Motor neuron (in vitro differentiated cells): ENCODE measurements around the gene VEPH1. TPM values are rescaled to one million over a fixed set of nuclear protein-coding genes. Genes with fewer than 3 reads are reported as not detected.
A peak's percentile ranks its signal among the peaks of the same experiment; 100 is the strongest.
"Not testable (repeated sequence)": the region's sequence is repeated elsewhere in the genome, so short reads cannot be mapped to it uniquely, and the experiment has no call there.

Experiments
- ATAC-seq, 8 experiments: fragments of 200-7000 bp; cut with Tn5 transposase; replicated peaks in 6 of 8; 2 replicates each; pipeline ENCODE4 v1.8.0; 2021; ENCODE audit warnings: mild to moderate bottlenecking in 8 of 8, moderate library complexity in 8 of 8
- H3K27ac ChIP-seq, 2 donors: fragments of 250-450 bp; sonication (Bioruptor Pico); 2 replicates each; pipeline ENCODE4 v1.9.0; 2021; ENCODE audit warnings: antibody characterized with exemption in 2 of 2, mild to moderate bottlenecking in 2 of 2, moderate library complexity in 1 of 2
- H3K4me1 ChIP-seq, 2 donors: fragments of 250-450 bp; sonication (Bioruptor Pico); replicated peaks in 1 of 2; 2 replicates each; pipeline ENCODE4 v1.6.1; 2021; ENCODE audit warnings: antibody characterized with exemption in 2 of 2, mild to moderate bottlenecking in 2 of 2, moderate library complexity in 1 of 2
- H3K4me3 ChIP-seq, 5 donors: fragments of 250-450 bp; sonication (Bioruptor Pico); 2 replicates each; pipeline ENCODE4 v1.9.0; 2021; ENCODE audit warnings: antibody characterized with exemption in 5 of 5, mild to moderate bottlenecking in 5 of 5, moderate library complexity in 4 of 5
- WGBS, 10 experiments: fragments of 450-650 bp; shearing (Covaris generic); methylation state at CpG; one replicate each; pipeline ENCODE4 v1.0.0; 2022; 5-methylcytosine and 5-hydroxymethylcytosine counted together
- in situ Hi-C, 9 experiments: fragments of 400-800 bp; cut with MboI; loops; one replicate each; pipeline ENCODE4 v1.15.0; 2021; ENCODE audit warnings: low sequenced_read_pairs in 9 of 9, low pct_unique_long_range_greater_than_20kb in 2 of 9; ENCODE audit not compliant: unreplicated experiment in 9 of 9
- total RNA-seq, 8 experiments: library from RNA; unstranded; fragments of 300-600 nt; gene quantifications; 2 replicates each; pipeline versions ENCODE4 v1.2.3 to v1.2.4, GENCODE V29; 2022

VEPH1 gene
- total RNA-seq, 8 experiments from 2014 or later, result 0.42 to 7.1 (median 3.7) TPM

DNA sequence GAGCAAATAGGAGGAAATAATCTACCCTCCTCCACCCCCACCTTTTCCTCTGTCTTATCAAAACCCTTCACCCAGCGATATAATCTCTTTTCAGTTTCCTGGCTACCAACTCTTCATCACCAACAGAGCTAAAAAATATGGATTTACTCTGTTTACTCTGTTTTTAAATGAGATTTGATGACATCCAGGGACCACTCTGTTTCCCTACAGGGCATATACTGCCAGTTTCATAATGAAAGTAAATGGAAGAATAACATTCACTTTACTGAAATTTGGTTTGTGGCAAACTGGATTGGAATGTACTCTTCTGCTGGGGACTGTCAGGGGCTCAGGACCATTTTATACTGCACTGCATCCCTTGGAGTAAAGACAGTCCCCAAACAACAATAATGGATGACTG lies 146.7 kb downstream of the VEPH1 start:
- Histone ChIP-seq H3K27ac (no peak overlapping the region), H3K4me3 (no peak overlapping the region), H3K4me1 (no peaks in the 10 kb centered on the region)
- ATAC-seq, result no peak
- 100% methylated on average over 1 of the region's 1 CpG; no CpG with 5 or more reads in 7 of the 10 experiments for WGBS, 10 experiments
- in situ Hi-C loops, result loop anchor here in 1 of 9 experiments (25.0 kb wide), 1 partner anchor 144 kb away; no protein-coding TSS in a partner anchor

DNA sequence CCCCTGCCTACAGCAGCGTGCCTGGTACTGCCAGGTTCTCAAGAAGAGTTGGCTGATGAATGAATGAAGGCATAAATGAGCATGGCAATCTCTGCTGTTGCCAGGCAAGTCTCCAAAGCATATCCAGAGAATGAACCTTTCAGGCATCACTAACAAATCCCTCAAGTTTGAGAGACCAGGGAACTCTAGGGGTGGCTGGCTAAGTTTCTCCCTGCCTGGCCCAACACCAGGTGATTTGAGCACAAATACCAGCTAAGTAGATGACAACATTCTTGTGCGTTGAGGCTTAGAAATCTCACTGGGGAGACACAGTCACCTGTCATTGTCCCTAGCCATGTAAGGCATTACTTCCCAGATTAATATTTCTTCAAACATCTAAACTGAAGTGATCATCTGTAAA lies 147.9 kb downstream of the VEPH1 start:
- Histone ChIP-seq H3K4me3 (no peak overlapping the region), H3K4me1 (no peaks in the 10 kb centered on the region), H3K27ac (no peak overlapping the region)
- WGBS, 10 experiments, result 17 to 100% (median 91%) methylated on average over 1 to 2 of the region's 2 CpGs; no CpG with 5 or more reads in 5 of the 10 experiments
- in situ Hi-C loops, result loop anchor here in 1 of 9 experiments (25.0 kb wide), 1 partner anchor 143 kb away; no protein-coding TSS in a partner anchor
- peak in 1 of 8 experiments; percentile 89 for ATAC-seq

DNA sequence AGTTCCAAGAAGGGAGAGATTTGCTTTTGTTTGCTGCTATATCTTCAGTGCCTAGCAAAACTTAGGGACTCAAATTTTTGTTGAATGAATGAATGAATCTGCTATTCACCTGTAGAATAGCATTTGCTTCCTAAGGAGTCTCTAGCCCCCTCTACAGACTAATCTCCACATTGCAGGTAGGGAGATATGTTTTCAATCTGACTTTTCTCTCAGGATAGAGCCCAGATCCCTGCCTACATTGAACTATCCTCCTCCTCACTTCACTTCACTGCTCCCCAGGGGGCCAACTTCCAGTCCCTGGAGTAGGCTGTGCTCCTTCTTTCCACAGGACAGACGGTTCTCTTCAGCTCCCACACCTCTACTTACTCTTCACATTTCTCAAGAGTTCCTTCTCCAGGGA lies 148.5 kb downstream of the VEPH1 start:
- in situ Hi-C loops, result loop anchor here in 1 of 9 experiments (25.0 kb wide), 1 partner anchor 142 kb away; no protein-coding TSS in a partner anchor
- no peaks in the 10 kb centered on the region for H3K4me1 ChIP-seq
- peak in 2 of 8 experiments; percentile 26 to 36 for ATAC-seq
- 0 to 60% (median 17%) methylated on average over 1 of the region's 1 CpG; no CpG with 5 or more reads in 4 of the 10 experiments for WGBS, 10 experiments
- no peak overlapping the region for H3K4me3 ChIP-seq
- H3K27ac ChIP-seq, result no peak overlapping the region

DNA sequence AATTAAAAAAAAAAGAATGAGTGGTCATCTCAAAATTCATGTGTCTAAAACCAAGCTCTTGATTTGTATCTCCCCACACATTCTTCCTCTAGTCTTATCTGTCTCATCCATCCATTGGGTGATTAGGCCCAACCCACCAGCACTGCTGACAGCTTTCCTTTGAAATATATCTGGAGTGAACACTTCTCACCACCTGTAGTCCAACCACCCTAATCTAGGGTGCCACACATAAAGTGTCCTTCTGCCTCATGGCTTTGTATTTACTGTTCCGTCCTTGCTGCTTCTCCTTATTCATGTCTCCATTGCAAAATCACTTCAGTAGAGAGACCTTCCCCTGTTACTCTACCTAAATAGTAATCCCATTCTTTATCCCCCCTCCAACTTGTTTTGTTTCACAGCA lies 149.0 kb downstream of the VEPH1 start:
- H3K4me1 ChIP-seq, result no peaks in the 10 kb centered on the region
- 67 to 100% (median 100%) methylated on average over 1 of the region's 1 CpG; no CpG with 5 or more reads in 1 of the 10 experiments for WGBS, 10 experiments
- in situ Hi-C loops, result loop anchor here in 1 of 9 experiments (25.0 kb wide), 1 partner anchor 142 kb away; no protein-coding TSS in a partner anchor
- no peak overlapping the region for H3K4me3 ChIP-seq
- no peak overlapping the region for H3K27ac ChIP-seq
- no peak for ATAC-seq

DNA sequence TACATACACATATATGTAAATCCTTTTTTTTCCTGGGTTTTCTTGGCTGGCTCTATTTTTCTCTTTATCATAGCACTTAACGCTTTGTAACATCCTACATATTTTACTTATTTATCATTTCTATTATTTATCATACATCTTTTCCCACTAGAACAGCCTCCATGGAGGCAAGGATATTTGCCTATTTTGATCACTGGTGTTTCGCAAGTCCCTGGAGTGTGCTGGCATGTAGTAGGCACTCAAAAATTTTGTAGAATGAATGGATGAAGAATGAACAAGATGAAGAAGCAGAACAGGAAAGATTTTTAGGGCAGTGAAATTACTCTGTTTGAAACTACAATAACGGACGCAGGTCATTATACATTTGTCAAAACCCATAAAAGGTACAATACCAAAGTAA lies 149.6 kb downstream of the VEPH1 start:
- Histone ChIP-seq H3K4me3 (no peak overlapping the region), H3K4me1 (no peaks in the 10 kb centered on the region), H3K27ac (no peak overlapping the region)
- ATAC-seq, result no peak
- in situ Hi-C loops, result loop anchor here in 1 of 9 experiments (25.0 kb wide), 1 partner anchor 141 kb away; no protein-coding TSS in a partner anchor
- 73 to 100% (median 97%) methylated on average over 1 to 4 of the region's 4 CpGs for WGBS, 10 experiments

DNA sequence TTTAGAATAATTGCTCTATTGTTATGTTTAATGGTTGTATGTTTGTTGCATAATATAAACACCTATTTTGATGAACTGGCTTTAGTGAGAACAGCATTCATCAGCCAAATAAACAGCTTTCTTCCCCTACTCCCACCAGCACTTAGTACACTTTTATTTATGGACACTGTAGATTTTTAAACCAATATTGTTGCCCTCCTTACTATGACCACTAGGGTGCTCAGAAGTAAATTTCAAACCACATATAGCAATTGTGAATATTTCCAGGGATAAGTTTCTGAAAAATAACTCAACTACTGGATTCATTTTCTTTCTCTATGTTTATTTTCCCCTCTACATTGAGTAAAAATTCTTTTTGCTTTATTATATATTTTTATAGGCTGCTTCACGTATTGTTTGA lies 151.2 kb downstream of the VEPH1 start:
- in situ Hi-C loops, result loop anchor here in 1 of 9 experiments (25.0 kb wide), 1 partner anchor 140 kb away; no protein-coding TSS in a partner anchor
- Histone ChIP-seq H3K4me1 (no peaks in the 10 kb centered on the region), H3K27ac (no peak overlapping the region), H3K4me3 (no peak overlapping the region)
- 38 to 100% (median 94%) methylated on average over 1 of the region's 1 CpG for WGBS, 10 experiments
- peak in 2 of 8 experiments; percentile 23 to 33 for ATAC-seq

DNA sequence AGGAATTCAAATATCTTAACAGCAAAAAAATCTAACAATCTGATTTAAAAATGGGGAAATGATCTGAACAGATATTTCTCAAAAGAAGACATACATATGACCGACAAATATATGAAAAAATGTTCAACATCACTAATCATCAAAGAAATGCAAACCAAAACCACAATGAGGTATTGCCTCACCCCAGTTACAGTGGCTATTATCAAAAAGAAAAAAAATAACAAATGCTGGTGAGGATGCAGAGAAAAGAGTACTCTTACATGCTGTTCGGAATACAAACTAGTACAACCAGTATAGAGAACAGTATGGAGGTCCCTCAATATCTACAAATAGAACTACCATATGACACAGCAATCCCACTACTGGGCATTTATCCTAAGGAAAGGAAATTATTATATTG lies 152.6 kb downstream of the VEPH1 start:
- in situ Hi-C loops, result loop anchor here in 1 of 9 experiments (25.0 kb wide), 1 partner anchor 138 kb away; no protein-coding TSS in a partner anchor
- H3K4me1 ChIP-seq, H3K4me3 ChIP-seq, H3K27ac ChIP-seq, ATAC-seq: not testable (repeated sequence)
- WGBS, 10 experiments, result 23 to 100% (median 92%) methylated on average over 1 to 2 of the region's 2 CpGs; no CpG with 5 or more reads in 1 of the 10 experiments

DNA sequence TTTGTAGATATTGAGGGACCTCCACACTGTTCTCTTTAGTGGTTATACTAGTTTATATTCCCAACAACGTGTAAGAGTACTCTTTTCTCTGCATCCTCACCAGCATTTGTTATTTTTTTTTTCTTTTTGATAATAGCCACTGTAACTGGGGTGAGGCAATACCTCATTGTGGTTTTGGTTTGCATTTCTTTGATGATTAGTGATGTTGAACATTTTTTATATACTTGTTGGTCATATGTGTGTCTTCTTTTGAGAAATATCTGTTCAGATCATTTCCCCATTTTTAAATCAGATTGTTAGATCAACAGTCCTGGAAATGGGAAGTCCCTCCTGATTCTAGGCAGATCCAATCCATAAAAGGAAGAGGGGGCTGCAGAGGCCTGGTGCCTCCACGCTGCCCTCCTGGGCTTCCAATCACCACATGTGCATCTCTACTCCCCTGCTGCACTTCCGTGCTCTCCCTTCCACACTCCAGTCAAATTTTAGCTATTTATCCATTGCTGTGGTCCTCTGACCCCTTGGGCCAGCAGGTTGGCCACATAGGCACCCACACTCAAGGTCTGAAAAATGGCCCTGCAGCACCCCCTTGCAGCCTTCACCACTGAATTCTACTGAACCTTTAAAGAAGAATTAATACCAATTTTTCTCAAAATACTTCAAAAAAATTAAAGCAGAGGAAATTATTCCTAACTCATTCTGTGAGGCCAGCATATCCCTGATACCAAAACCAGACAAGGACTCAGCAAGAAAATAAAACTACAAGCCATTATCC lies 154.7 kb downstream of the VEPH1 start:
- in situ Hi-C loops, result not testable (repeated sequence)
- WGBS, 10 experiments, result 0 to 100% (median 74%) methylated on average over 1 to 3 of the region's 3 CpGs; no CpG with 5 or more reads in 2 of the 10 experiments

DNA sequence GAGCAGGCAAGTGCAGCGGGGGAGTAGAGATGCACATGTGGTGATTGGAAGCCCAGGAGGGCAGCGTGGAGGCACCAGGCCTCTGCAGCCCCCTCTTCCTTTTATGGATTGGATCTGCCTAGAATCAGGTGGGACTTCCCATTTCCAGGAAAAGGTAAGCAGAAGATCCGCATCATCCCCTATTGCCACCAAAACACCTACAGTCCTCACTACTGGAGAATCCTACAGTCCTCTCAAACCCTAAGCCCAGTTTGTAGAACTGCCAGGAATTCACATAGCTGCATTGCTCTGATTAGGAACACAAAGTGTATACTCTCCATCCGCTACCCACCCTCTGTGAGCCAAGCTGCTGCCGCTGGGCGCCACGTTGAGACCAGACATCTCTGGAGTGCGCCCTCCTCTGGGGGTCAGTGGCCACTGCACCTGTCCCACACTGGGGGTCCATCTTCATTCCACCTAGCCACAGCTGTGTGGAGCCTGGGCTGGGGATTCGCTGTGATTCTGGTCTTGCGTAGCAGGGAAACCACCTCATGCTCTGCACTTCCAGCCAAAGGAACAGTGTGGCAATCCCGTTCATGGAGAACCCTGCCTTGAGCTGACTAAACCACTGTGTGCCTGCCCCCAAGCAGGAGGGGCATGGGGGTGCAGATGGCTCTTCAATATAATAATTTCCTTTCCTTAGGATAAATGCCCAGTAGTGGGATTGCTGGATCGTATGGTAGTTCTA lies 155.5 kb downstream of the VEPH1 start:
- in situ Hi-C loops, result no loop called here
- 60 to 100% (median 92%) methylated on average over 1 to 5 of the region's 12 CpGs; no CpG with 5 or more reads in 1 of the 10 experiments for WGBS, 10 experiments
- ATAC-seq, result no peak
- Histone ChIP-seq H3K27ac (no peak overlapping the region), H3K4me3 (no peak overlapping the region), H3K4me1 (no peaks in the 10 kb centered on the region)

More for the DNA sequence above, 154.7 kb downstream of the VEPH1 start:
- H3K4me3 ChIP-seq, ATAC-seq, H3K4me1 ChIP-seq, H3K27ac ChIP-seq: not testable (repeated sequence)

DNA sequence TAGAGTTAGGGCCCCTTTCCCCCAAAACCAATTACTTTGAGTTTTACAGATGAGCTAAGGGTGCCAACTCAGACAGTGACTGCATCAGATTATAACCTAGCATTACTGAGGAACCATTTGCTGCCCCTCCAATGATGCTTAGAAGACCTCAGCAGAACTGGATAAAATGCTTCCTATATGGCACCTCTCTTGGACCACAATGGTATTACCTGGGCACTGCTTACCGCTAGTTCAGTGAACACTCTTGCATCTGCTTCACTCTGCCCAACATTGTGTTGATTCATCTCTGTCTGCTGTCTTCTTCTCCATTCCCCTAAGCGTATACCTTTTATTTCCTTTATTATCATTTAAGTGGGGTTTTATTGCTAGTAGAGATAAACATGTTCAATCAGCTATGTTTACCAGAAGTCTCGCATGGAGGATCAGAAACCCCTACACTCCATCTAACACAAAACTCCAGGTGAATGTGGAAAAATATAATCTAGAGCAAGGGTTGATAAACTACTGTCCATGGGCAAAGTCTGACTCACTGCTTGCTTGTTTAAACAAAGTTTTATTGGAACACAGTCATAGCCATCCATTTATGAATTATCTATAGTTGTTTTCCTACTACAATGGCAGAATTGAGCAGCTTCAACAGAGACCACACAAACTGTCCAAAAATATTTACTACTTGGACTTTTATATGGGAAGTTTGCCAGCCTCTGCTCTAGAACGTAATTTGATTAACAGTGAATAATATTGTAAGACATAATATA lies 166.8 kb downstream of the VEPH1 start:
- in situ Hi-C loops, result no loop called here
- Histone ChIP-seq H3K27ac (peak overlapping the region; percentile 46 to 74), H3K4me1 (peaks cover 11 to 18% of the 10 kb centered on the region in 2 donors), H3K4me3 (no peak overlapping the region)
- peak in 4 of 8 experiments; percentile 25 to 31 (median 30) for ATAC-seq
- WGBS, 10 experiments, result 60 to 100% (median 86%) methylated on average over 1 to 4 of the region's 4 CpGs

DNA sequence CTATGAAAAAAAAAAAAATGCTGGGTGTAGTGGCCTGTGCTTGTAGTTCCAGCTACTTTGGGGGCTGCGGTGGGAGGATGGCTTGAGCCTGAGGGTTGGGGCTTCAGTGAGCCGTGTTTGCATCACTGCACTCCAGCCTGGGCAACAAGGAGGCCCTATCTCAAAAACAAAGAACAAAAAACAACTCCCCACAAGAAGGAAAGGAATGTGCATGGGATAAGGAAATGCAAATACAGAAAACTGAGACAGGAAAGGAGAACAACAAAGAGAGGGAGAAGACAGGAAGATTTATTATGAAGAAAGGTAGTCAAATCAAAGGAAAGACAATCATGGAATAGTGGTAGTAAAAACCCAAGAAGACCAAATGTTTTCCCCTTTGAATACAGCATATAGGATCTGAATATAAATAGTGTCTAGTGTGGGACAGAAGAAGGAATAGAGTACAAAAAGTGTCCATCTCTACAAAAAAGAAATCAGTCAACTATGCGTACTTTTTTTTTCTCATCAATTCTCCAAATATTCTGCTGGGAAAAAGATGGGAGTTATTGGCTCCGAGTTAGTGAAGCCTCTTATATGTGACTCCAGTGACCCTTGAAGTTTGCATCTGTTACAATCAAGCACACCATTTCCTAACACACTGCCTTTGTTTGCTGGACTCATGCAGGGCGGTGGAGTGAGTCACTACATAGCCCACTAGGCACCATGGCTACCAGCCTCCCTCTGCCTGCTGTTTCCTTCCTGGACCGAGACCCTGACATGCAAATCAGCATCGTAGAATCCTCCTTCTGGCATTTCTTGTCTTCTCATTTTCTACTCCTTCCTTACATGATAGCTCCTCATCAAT lies 167.8 kb downstream of the VEPH1 start:
- ATAC-seq, result peak in 7 of 8 experiments; percentile 41 to 99 (median 99)
- WGBS, 10 experiments, result 0 to 90% (median 17%) methylated on average over 2 to 7 of the region's 7 CpGs; no CpG with 5 or more reads in 1 of the 10 experiments
- peak overlapping the region; percentile 46 to 74 for H3K27ac ChIP-seq
- in situ Hi-C loops, result no loop called here
- peak overlapping the region in 1 of 5 donors; percentile 19 for H3K4me3 ChIP-seq
- H3K4me1 ChIP-seq, result peaks cover 11 to 18% of the 10 kb centered on the region in 2 donors
